ENCODE results near the gene OPA1.

- TF ChIP-seq CTCF (IDR thresholded peaks at IDR 0.05) (no peak), POLR2AphosphoS5 (IDR thresholded peaks at IDR 0.05) (no peak), POLR2A (IDR thresholded peaks at IDR 0.05) (no peak)
Observed at GRCh38 chr3:193589129-193589528, 3.9 kb upstream of the OPA1 start.

Measured in breast epithelium (tissue), 3 donors.